Measurements from ENCODE around the gene SCARB1. TPM values are rescaled to one million over a fixed set of nuclear protein-coding genes. Genes with fewer than 3 reads are reported as not detected.
A peak's percentile ranks its signal among the peaks of the same experiment; 100 is the strongest.

SCARB1 gene
- total RNA-seq, 6 experiments from 2014 or later = 128 to 359 (median 214) TPM

DNA sequence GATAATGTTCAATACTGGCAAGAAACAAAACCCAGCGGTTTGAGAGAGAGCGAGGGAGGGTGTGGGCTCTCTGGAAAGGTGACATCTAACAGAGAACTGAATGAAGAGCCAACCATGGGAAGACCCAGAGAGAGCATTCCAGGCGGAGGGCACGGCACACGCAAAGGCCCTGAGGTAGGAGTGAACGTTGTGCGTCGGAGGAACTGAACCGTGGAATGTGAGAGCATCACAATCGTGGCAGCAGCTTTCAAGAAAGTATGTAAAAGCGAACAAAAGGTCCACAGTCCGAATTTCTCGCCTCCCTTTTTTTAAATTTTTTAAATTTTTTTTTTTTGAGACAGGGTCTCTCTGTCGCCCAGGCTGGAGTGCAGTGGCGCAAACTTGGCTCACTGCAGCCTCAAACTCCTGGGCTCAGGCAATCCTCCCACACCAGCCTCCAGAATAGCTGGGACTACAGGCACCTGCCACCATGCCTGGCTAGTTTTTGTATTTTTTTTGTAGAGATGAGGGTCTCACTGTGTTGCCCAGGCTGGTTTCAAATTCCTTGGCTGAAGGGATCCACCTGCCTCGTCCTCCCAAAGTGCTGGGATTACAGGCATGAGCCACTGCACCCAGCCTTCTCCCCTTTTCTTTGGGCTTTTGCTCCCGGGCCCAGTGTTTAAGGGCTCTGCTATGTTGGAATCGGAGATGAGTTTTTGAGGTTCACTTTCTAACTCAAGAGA, 15.3 kb upstream of the SCARB1 start:
- TF ChIP-seq POLR2A (IDR thresholded peaks at IDR 0.05) = no peak
- TF ChIP-seq, protein P1, sequence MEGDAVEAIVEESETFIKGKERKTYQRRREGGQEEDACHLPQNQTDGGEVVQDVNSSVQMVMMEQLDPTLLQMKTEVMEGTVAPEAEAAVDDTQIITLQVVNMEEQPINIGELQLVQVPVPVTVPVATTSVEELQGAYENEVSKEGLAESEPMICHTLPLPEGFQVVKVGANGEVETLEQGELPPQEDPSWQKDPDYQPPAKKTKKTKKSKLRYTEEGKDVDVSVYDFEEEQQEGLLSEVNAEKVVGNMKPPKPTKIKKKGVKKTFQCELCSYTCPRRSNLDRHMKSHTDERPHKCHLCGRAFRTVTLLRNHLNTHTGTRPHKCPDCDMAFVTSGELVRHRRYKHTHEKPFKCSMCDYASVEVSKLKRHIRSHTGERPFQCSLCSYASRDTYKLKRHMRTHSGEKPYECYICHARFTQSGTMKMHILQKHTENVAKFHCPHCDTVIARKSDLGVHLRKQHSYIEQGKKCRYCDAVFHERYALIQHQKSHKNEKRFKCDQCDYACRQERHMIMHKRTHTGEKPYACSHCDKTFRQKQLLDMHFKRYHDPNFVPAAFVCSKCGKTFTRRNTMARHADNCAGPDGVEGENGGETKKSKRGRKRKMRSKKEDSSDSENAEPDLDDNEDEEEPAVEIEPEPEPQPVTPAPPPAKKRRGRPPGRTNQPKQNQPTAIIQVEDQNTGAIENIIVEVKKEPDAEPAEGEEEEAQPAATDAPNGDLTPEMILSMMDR (IDR thresholded peaks at IDR 0.05) = no peak
- DNase-seq (no peak), ATAC-seq (peak in 2 of 4 donors; percentile 6 to 9)
- Histone ChIP-seq H3K4me1 (peaks cover 0 to 23% (median 7%) of the 10 kb centered on the region in 4 donors), H3K9me3 (no peaks in the 10 kb centered on the region), H3K27me3 (no peaks in the 10 kb centered on the region), H3K36me3 (no peaks in the 10 kb centered on the region), H3K4me3 (no peak overlapping the region), H3K27ac (no peak overlapping the region)
- intact Hi-C loops (cut with DNase I) = no loop called here
- 79% methylated on average over 17 of the region's 18 CpGs for WGBS (ENCODE audit: insufficient coverage, low coverage, low lambda C conversion rate, missing lambda C conversion rate)

DNA sequence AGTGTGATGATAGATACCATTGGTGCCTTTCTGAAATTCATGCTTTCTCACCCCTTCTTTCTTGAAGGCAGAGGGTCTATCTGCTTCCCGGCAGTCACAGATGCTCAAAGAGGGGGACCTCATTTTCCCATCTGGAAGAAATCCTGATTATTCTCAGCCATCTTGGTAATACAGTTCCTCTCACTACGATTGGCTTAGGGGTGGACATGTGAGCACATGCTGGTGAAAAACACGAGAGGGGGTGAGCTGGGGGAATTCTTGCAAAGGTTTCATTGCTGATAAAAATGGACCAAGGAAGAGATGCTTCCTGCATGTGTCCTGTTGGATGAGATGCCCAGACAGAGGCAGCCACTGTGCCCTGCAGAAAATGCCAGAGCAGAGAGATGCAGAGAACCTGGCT, 13.8 kb upstream of the SCARB1 start:
- H3K4me3 ChIP-seq = no peak overlapping the region
- WGBS (ENCODE audit: insufficient coverage, low coverage, low lambda C conversion rate, missing lambda C conversion rate) = 44% methylated on average over 2 of the region's 3 CpGs
- no peaks in the 10 kb centered on the region for H3K27me3 ChIP-seq
- H3K9me3 ChIP-seq = no peaks in the 10 kb centered on the region
- no peak overlapping the region for H3K27ac ChIP-seq
- H3K4me1 ChIP-seq = peaks cover 0 to 26% (median 7%) of the 10 kb centered on the region in 4 donors
- intact Hi-C loops (cut with DNase I) = no loop called here
- ATAC-seq = no peak
- TF ChIP-seq, protein P1 (IDR thresholded peaks at IDR 0.05) = no peak
- no peak for TF ChIP-seq POLR2A (IDR thresholded peaks at IDR 0.05)
- H3K36me3 ChIP-seq = no peaks in the 10 kb centered on the region
- no peak for DNase-seq

DNA sequence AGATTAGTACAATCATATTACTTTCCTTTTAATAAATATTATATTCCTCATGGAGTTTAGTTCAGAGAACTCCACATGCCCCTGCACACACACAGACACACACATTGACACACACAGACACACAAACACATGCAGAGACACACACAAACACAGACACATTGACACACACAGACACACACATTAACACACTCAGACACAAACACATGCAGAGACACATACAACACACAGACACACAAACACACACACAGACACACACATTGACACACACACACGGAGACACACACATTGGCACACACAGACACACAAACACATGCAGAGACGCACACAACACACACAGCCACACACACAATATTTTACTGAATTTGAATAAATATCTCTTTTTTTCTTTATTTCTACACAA, 12.5 kb upstream of the SCARB1 start:
- Histone ChIP-seq H3K27ac (no peak overlapping the region), H3K27me3 (no peaks in the 10 kb centered on the region), H3K4me1 (peaks cover 0 to 38% (median 13%) of the 10 kb centered on the region in 4 donors), H3K36me3 (no peaks in the 10 kb centered on the region), H3K4me3 (no peak overlapping the region), H3K9me3 (no peaks in the 10 kb centered on the region)
- intact Hi-C loops (cut with DNase I) = no loop called here
- ATAC-seq (no peak), DNase-seq (no peak)
- TF ChIP-seq, protein P1 (IDR thresholded peaks at IDR 0.05) = no peak
- TF ChIP-seq POLR2A (IDR thresholded peaks at IDR 0.05) = no peak
- WGBS (ENCODE audit: insufficient coverage, low coverage, low lambda C conversion rate, missing lambda C conversion rate) = 81% methylated on average over 2 of the region's 2 CpGs

DNA sequence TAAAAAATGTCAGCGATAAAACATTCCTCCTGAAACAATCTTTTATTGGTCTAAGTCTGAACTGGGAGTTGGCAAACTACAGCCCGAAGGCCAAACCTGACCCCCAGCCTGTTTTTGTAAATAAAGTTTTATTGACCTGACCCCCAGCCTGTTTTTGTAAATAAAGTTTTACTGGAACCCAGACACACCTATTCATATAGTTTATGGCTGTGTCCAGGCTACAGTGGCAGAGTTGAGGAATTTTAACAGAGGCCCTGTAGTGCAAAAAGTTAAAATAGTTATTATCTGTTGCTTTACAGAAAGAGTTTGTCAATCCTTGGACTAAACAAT, 12.1 kb upstream of the SCARB1 start:
- H3K4me1 ChIP-seq = peaks cover 0 to 38% (median 14%) of the 10 kb centered on the region in 4 donors
- intact Hi-C loops (cut with DNase I) = no loop called here
- no peak for DNase-seq
- no peaks in the 10 kb centered on the region for H3K36me3 ChIP-seq
- no peaks in the 10 kb centered on the region for H3K27me3 ChIP-seq
- WGBS (ENCODE audit: insufficient coverage, low coverage, low lambda C conversion rate, missing lambda C conversion rate) = 10% methylated on average over 2 of the region's 2 CpGs
- H3K9me3 ChIP-seq = no peaks in the 10 kb centered on the region
- ATAC-seq = peak in 3 of 4 donors; percentile 5 to 48 (median 24)
- no peak overlapping the region for H3K4me3 ChIP-seq
- peak overlapping the region in 2 of 3 donors; percentile 43 to 44 for H3K27ac ChIP-seq
- TF ChIP-seq, protein P1 (IDR thresholded peaks at IDR 0.05) = no peak
- no peak for TF ChIP-seq POLR2A (IDR thresholded peaks at IDR 0.05)

Data from right lobe of liver (tissue), 6 donors.